Caki2 (cell line): ENCODE results near the gene RHCE. TPM values are rescaled to one million over a fixed set of nuclear protein-coding genes. Genes with fewer than 3 reads are reported as not detected.
"Not testable (repeated sequence)": the region's sequence is repeated elsewhere in the genome, so short reads cannot be mapped to it uniquely, and the experiment has no call there.

Source experiments
- DNase-seq: peaks from one replicate; pipeline ENCODE4 v3.0.0-alpha.2; 2015; ENCODE audit warnings: low read depth
- in situ Hi-C: cut with HindIII; loops from 2 replicates; pipeline ENCODE4 v1.10.0; 2016; ENCODE audit warnings: low sequenced_read_pairs, low pct_unique_long_range_greater_than_20kb, mixed read lengths
- total RNA-seq: library from RNA; depleted of rRNA; stranded (reverse); fragments of >200 nt; shearing (Covaris generic); gene quantifications from 2 replicates; pipeline ENCODE4 v1.2.3, GENCODE V29; 2014; ENCODE audit warnings: low replicate concordance

Gene RHCE
- total RNA-seq, 1 experiment from 2014 or later: 0.68 TPM

DNA sequence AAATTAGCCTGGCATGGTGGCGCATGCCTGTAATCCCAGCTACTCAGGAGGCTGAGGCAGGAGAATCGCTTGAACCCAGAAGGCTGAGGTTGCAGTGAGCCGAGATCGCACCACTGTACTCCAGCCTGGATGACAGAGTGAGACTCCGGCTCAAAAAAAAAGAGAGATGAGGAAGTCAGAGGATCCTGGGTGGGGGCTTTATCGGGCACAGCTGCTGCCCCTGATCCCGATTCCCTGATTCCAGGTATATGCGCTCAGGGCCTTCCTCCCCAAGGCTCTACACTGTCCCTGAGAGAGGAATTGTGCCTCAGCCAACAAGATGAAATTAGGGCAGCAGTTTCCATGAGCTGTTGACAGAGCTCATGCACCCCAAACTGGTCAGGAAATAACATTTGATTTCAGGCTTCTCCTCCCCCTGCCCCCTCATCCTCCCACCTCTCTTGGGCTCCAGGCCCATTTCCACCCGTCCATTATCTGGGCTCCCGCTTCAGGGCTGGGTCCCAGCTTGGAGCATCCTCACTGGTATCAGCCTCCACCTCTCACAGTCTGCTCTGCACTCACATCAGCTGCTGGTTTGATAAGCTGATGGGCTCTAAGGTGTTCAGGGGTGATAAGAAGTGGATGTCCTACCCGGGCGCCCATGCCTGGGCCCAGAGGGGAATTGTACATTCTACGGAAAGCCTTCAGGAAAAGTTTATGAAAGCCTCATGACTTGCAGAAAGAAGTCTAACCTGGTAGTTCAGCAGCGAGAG lies 7.6 kb downstream of the RHCE start:
- DNase-seq, in situ Hi-C loops: not testable (repeated sequence)

DNA sequence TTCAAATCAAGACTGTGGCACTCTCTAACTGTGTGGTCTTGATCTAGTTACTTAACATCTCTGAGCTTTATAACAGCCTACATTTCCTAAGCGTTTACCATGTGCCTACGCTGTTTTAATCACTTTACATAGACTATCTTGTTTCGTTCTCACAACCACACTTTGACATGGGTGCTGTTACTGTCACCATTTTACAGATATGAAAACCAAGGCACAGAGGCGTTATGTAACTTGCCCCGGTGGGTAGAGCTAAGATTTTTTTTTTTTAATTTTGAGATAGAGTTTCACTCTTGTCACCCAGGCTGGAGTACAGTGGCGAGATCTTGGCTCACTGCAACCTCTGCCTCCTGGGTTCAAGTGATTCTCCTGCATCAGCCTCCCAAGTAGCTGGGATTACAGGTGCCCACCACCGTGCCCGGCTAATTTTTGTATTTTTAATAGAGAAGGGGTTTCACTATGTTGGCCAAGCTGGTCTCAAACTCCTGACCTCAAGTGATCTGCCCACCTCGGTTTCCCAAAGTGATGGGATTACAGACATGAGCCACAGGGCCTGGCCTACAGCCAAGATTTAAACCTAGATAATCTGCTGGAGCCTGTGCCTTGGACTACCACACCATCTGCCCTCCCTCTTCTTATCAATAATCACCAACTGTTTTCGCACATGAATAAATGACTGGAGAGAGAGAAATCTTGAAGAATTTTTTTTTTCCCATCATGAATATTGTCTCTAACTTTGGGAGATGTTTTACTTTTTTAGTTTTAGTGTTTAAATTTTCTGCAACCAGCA lies 10.8 kb downstream of the RHCE start:
- in situ Hi-C loops, DNase-seq: not testable (repeated sequence)

DNA sequence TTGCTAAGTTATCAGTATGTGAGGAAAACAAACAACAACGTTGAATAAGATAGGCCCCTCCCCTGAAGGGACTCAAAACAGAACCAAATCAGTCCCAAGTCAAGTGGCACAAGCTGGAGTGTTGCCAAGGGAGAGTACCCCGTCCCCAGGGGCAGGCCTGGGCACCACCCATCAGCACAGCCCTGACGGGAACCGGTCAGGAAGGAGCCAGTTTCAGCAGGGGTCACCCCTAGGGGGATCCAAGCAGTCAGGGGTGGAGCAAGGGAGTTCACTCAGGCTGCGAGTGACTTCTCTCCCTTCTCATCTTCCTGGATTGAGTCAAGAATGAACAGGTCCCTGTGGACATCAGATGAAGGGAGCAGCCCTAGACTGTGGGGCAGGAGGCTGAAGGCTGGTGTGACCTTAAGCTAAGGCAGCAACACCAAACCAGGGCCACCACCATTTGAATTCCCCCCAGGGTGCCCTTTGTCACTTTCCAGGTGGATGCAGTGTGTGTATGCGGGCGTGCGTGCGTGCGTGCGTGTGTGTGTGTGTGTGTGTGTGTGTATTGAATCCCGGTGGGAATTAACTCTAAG lies 14.8 kb downstream of the RHCE start:
- DNase-seq, in situ Hi-C loops: not testable (repeated sequence)

DNA sequence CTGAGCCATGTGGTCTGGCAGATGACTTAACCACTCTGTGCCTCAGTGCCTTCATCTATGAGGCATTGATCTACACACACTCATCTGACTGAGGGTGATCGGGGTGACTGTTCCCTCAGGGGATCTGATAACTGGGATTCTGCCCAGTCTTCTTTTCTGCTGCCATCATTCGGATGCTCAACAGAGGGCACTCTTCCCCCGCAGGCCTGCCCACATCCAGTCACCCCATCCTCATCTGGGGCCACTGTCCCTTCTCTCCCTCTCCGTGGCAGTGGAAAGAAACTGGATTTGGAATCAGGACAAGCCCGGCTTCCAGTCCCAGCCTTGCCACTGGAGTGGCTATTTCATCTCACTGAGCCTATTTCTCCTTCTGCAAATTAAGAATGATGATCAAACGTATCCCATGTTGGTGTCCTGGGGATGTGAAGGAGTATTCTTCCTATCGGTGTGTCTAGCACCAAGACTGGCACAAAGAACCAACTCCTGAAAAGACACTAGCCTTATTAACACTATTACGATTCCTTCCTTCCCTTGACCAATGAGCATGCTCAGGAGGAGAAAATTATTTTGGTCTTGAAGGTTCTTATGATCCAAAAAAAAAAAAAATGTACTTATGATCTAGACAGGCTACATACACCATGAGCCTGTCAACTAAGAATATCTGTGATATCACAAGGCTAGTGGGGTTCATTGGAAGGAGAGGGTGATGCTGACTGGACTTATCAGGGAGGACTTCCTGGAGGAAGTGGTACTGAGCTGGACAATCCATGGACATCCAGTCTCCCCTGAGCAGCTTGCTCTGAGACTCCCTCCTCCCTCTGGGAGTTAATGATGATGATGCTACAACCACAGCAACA lies 17.4 kb downstream of the RHCE start:
- in situ Hi-C loops, DNase-seq: not testable (repeated sequence)

DNA sequence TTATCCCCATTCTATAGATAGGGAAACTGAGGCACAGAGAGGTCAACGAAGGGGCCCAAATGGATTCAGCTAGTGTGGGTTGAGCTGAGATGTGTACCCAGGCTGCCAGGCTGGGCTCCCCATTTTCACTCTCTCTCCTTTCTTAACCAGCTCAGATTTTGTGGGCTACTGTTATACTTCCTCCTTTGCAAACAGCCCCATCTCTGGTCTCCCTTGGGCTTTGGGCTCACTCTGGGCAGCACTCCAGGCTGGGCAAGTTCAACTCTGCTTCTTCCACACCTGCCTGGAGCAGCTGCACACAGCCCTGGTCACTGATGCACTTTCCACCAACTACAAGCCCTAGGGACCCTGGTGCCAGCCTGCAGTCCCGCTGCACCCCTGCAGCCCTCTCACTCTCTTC lies 22.5 kb downstream of the RHCE start:
- DNase-seq, in situ Hi-C loops: not testable (repeated sequence)

DNA sequence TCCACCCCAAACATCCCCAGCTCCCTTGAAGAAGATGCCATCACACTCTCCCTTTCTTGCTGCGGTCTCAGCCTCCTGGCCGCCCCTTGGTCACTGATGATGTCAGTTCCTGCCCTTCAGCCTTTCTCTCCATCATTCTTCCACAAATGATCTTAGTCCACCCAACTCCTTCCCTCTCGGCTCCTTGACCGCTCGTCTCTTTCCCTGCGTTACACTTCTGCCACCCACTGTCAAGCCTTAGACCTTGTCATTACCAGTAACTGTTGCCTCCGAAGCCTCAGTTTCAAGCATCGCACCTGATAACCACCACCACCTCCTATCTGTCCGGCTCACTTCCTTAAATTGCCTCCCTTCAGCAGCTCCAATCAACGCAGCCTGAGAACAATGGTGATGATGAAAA lies 23.1 kb downstream of the RHCE start:
- DNase-seq, in situ Hi-C loops: not testable (repeated sequence)

DNA sequence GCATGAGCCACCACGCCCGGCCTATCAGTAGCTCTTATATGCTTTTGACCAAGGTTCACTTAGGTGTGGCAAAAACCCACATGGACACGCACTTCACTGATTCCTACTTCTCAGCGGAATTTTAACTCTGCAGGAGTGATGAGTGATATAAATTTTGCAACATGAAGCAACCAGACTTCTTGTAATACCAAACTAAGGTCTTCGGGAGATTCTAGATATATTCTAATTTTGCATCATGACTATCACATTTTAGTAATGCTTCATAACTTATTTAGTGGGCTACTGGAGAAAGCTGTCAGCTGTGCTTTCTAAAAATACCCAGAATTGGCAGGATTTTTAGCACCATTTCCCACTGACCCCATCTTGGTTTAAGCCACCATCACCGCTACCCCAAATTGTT lies 27.8 kb downstream of the RHCE start:
- in situ Hi-C loops: no loop called here
- DNase-seq: no peak

DNA sequence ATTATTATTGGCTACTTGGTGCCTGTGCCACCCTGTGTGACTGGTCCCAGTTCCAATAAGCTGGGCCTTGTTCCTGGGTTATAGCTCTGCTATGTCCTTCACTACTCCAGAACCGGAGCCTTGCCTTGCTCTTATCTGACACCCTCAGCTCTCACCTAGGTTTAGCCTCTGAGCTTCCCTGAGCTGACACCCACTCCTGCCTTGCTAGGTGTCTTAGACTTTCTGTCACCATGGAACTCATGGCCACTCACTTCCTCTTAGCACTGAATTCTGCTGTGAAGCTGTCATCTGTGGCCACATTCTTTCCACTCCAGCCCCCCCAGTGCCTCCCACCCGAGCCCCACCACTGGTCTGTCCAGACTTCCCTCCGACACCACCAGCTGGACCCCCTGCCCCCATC lies 30.9 kb downstream of the RHCE start:
- DNase-seq, in situ Hi-C loops: not testable (repeated sequence)

DNA sequence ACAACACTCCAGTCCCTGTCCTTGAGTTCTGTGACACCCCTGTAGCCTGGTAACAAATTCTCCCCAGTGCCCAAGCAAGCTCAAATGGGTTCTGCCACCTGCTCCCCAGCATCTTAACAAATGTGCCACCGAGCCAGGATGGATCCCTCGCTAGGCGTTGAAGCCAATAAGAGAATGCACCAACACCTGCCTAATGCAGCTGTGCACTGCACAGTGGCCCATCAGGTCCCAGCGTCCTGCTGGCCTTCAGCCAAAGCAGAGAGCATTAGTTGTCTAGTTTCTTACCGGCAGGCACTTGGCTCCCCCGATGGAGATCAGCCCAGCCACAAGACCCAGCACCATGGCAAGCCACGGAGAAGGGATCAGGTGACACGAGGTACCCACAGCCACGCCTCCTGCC lies 31.9 kb downstream of the RHCE start:
- DNase-seq, in situ Hi-C loops: not testable (repeated sequence)

DNA sequence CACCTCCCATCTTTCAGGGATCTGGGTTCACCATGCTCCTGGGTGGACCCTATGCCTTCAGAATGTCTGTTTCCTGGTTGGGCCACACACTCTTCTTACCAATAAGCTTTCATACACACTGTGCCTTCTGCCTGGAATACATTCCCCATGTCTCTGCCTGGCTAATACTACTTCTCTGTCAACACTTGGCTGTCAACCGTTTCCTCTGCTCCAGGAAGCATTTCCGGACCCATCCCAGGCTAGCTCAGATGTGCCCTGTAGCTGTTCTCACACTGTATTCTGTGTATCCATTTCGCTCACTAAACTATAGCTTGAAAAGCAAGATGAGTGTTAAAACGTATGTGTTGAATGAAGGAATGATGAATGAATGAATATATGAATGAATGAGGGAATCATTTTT lies 33.5 kb downstream of the RHCE start:
- in situ Hi-C loops, DNase-seq: not testable (repeated sequence)

DNA sequence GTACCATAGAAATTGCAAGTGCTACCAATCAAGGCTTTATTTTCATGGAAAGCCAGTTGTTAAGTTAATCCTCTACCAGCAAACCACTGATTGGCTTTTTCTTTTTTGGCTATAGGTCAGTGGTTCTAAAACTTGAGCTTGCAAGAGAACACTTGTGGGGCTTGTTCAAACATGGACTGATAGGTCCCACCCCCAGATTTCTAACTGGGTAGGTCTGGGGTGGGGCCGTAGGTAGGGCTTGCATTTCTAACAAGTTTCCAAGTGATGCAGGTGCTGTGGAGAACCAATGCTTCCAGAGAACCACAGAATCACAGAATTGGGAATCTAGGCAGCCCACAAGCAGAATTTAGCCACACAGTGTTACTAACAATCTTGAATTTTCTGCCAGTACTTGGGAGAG lies 36.8 kb downstream of the RHCE start:
- DNase-seq, in situ Hi-C loops: not testable (repeated sequence)

DNA sequence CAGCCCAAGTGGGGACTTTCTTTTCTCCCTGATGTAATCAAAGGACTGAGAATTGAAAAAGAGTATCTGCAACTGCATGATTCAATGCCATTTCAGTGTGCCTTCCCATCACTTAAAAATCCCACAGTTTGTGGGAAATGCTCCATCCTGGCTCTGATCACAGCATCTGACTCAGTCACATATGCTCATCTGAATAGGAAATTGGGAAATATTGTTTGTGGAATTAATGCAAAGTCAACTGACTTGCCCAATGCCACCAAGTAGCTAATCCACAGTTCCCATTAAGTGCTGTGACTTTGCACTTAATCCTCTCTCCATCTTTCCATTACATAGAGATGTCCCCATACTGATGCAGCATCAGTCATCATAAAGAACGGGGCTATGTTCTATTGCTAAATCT lies 37.5 kb downstream of the RHCE start:
- DNase-seq, in situ Hi-C loops: not testable (repeated sequence)

DNA sequence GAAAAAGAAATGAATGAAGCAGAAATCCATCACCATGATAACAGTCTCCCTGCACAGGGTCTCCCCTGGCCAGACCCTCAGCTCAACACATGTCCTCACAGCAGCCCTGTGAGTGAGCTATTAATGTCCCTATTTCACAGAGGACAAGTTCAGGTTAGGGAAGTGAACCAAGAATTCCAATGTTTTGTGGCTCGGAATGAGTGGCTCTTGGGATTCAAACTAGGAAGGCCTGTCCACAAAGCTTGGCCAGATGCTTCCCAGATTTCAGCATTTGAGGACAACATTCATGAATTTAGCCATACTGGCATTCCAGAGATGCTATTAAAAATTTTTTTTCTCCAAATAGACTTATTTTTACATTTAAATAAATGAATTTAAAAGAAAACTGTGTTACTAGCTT lies 38.1 kb downstream of the RHCE start:
- DNase-seq, in situ Hi-C loops: not testable (repeated sequence)

DNA sequence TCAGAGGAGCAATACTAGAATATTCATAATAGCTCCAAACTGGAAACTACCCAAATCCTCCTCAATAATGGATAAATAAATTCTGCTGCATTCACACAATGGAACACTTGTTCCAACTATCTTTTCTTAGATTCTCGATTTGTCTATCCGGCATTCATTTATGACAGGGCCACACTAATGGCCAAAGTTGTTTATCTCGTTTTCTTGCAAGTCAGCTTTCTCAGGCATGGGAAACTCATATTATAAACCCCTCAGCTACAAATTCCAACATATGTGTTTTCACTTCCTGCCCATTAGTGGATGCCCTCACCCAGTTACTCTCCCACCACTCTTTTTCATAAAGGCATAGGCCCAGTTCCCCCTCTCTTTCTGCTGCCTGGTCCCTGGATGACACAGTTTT lies 42.3 kb downstream of the RHCE start:
- in situ Hi-C loops, DNase-seq: not testable (repeated sequence)

DNA sequence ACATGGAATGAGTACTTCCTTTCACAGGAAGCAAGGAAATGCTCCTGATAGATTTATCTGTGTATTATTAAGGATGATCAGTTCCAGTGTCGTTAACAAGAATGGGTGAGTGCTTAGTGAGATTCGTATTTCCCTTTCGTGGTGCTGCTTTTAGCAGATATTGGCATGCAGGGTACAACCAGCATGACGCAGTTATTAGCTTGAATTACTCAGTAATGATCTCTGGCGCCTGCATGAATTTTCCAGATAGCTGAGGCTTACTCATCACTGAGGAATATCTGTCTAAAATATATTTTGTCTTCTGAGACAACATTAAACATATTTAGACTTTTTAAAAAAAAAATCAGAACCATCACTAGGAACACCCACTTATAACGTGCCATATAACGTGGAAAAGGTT lies 48.9 kb downstream of the RHCE start:
- DNase-seq, in situ Hi-C loops: not testable (repeated sequence)

DNA sequence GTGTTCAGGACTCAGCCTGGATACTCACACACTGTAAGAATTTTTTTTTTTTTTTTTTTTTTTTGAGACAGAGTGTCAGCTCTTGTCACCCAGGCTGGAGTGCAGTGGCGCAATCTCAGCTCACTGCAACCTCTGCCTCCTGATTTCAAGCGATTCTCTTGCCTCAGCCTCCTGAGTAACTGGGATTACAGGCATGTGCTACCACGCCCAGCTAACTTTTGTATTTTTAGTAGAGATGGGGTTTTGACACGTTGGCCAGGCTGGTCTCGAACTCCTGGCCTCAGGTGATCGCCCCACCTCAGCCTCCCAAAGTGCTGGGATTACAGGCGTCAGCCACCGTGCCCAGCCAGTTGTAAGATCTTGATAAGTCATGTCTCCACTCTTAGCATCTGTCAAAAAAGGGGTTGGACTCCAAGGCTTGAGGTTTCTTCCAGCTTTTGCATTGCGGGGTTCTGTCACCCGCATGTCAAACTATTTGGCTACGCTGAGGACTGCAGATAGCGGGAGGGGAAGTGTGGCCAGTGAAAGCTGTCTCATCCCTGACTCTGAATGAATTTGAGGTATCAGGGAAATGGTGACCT lies 50.8 kb downstream of the RHCE start:
- DNase-seq, in situ Hi-C loops: not testable (repeated sequence)

DNA sequence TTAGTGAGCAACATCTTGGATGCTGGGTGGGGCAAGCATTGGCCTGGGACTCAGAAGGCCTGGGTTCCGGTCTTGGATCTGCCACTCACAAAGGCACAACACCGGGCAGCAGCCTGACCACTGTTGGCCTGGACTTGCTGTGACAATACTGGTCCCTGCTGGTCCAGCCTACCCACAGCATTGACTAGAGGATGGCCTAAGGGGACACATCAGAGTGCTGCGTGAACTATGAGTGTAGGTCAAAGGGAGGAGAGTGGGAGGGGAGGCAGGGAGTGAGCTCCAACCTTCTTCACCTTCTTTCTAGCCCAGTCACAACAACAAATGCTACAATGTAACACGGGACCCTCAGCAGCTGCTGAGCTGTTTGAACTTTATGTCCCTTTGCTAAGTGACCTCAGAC lies 51.4 kb downstream of the RHCE start:
- in situ Hi-C loops: no loop called here
- DNase-seq: peak; percentile 41
